COLO668 (cell line): ENCODE measurements around the gene PLCH1.

ENCODE experiments used
- DNase-seq: peaks from one replicate; lab custom pipeline; 2025; ENCODE audit not compliant: unreplicated experiment; lab: John Stamatoyannopoulos, UW

The PLCH1 gene

DNA sequence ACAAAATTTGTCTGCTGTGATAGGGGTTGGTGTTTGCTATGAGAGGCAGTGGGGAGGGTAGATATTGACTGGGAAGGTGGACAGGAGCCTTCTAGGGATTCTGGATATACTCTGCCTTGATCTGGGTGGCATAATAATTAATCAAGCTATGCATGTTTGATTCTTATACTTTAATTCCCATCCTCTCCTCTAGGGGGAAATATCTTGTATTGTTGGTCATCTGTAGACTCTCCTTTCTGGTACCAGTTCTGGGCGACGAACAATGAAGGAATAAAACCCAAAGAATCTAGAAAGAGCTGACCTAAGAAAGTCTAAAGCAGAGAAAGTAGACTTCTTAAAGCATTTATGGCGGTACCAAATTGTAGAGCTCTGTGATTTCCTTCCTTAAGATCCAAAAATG is 253.2 kb downstream of the PLCH1 start:
- DNase-seq, result no peak

DNA sequence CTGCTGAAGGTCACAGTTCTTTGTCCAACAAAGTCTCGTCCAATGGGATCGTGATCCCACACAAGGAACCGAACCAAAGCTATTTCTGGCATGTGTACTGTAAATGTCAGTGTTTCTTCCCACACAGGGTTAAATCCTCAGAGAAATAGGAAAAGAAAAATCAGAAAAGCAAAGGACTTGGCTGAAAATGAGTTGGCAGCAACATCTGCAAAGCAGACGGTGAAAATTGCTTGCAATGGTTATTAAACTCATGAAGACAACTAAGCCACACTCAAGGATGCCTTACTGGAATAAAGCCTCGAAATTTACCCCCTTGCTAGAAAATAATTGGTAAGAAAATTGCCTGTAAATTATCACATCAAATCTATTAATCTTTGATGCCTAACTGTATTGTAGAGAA is 256.2 kb downstream of the PLCH1 start:
- no peak for DNase-seq

DNA sequence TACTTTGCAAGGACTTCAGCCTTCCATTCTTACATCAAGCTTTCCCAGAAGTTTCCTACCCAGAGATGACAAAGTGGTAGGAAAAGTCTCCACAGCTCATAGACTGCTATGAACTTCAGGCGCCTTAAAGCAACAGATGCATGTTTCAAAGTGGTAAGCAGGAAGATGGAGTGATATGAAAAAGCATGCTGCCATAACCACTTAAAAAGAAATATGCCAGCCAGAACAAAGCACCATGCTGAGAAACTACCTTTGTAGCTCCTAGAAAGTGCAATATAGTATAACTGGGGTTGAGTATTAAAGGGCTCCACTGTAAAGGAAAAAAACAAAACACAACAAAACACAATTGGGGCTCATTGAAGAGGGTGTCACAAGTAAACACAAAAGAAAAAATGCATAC is 259.0 kb downstream of the PLCH1 start:
- no peak for DNase-seq

DNA sequence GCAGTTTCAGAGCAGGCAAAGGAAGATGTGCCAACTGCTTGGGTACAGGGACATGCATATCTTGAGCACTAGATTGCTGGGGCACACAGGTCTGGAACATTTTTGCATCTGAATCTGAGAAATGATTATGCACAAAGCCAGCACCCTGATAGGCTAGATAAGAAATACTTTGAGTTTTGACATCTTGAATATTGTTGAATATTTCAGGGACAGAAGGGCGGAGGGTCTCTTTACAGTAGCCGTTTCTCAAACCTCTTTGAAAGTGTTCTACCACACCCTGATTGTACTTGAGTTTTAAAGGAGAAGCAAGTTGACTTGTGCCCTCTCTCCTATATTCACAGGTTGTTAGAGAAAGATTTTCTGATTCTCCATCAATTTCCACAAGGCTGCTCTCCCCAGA is 263.3 kb downstream of the PLCH1 start:
- DNase-seq, result no peak

DNA sequence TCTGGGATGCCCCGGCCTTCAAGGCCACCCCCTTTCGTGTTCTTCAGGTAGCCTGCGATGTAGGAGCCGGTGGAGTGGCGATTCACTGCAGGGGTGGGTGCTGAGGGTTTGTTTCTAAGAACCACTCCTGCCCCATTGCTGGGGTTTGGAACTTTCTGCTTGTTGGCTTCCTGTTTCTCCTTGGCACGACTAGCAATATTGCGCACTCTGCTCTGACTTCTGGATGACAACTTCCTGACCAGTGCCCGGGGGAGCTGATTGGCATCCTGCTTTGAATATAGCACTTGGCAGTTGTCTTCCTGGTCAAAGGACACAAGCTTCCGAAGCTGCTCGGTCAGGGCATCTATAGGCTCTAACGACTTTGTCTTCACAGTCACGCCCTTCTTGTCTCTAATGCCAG is 263.8 kb downstream of the PLCH1 start:
- no peak for DNase-seq

DNA sequence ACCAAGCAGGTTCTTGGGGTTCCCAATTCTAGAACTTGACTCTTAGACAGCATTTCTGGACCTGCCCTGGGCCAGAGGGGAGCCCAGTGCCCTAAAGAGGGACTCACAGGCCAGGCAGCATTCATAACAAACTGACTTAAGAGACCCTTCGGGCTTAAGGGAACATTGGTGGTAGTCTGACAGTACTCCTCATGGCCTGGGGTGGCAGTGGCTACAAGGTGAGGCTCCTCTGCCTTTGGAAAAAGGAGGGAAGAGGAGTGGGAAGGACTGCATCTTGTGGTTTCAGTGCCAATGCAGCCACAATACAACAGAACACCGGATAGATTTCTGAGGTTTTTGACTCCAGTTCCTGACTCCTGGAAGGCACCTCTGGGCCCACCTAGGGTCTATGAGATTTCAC is 279.2 kb downstream of the PLCH1 start:
- DNase-seq, result no peak

DNA sequence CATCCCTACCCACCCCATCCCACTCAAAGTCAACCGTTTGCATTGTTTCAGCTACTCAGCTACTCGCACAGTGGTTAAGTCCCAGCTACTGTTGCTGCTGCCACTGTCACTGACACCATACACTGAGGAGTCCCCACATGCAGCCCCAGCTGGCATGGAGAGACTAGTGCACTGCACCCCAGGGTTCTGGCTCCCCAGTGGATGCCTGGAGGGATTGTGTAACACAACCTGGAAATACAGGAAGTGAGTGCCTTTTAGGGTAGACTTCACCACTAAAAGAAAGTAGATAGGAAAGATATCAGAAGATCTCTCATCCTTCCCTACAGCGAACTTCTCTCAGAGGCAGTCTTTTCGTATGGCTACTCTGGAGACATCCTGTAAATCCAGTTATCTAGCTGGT is 282.2 kb downstream of the PLCH1 start:
- no peak for DNase-seq

DNA sequence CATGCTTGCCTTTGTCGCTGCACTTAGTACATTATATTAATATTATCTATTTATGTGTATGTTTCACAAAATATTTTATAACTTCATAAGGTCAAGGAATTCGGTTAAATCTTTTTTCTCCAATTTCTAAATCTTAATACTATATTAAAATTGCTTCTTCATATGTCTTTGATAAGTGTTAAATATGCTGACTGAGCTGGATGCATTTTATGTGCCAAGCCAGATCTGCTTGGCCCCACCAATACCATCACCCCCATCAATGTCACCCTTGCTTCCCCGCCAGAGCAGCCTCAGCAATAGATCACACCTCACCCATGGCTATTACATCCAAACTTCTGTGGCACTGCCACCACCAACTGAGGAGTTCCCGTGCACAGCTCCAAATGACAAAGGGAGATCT is 287.3 kb downstream of the PLCH1 start:
- DNase-seq, result no peak

DNA sequence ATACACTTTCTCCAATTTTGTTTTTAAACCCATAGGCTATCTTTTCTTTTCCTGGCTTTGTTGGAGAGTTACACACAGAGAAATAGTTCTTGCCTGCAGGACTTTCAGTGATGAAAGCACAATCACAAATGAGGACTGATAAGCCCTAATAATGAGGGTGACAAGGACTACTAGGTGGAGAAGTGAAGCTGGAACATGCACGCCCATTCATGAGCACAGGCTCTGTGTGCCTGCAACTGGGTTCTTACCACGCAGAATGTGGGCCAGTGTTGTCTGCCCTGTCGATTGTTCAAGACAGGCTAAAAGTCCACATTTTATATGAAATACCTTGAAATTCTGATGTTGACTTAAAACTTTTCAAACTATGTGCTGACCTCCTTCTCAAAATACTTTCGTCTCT is 289.1 kb downstream of the PLCH1 start:
- no peak for DNase-seq

DNA sequence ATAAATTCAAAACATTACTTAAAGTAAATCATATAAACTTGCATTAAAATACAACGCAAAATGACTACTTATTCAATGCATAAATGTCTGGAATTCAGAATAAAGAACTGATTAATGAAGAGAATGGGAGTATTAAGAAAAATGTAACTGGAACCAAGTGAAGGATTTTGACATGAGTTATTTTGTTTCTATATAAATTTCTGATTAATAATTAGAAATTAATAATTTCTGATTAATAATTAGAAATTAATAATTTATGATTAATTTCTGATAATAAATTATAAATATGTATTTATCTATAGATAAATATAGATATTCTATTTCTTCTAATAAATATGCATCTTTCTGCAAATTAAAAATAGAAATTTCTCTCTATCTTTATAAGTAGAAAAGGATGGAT is 291.4 kb downstream of the PLCH1 start:
- DNase-seq, result no peak

DNA sequence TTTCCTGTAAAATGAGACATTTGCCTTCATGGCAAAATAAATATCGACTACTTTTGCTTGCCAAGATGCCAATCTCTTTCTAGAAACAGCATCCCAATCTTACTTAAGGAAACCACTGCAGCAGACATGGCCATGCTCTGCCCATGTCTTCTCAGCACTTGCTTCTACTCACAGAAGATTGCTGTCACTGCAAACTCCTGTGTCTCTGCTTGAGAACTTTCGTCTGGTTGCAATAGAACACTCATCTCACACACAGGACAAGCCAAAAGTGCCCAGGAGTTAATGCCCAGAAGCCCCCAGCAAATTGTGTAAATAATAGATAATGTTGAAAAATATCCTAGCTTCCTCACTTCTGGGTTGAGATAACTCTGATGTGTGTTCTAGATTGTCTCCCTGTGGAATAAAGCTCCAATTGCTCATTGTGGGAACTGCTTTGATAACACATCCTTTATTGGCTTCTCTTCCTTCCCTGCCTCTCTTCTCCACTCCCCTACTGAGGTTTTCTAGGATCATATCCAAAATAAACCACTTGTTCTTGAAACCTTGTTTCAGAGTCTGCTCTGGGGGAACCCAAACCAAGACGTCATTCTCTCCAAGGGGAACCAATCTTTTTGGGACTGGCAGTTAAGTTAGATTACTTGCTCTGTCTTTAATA is 295.1 kb downstream of the PLCH1 start:
- DNase-seq, result no peak

DNA sequence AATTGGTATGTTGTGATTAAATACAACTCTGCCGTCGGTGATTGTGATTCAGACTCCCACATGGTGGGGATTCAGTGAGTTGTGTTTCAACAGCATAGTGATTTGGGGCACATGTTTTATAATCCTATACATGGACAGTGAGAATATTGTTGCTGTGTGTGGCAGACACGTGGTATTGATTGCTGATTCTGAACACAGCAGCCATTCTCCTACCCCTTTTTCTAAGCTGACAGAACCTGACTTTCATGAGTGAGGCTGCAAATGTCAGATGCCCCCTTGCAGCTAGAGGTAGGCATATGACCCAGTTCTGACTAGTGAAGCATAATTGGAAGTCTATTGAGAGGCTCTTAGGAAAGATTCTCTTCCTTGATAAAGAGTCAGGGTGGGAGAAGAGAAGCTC is 296.3 kb downstream of the PLCH1 start:
- no peak for DNase-seq

DNA sequence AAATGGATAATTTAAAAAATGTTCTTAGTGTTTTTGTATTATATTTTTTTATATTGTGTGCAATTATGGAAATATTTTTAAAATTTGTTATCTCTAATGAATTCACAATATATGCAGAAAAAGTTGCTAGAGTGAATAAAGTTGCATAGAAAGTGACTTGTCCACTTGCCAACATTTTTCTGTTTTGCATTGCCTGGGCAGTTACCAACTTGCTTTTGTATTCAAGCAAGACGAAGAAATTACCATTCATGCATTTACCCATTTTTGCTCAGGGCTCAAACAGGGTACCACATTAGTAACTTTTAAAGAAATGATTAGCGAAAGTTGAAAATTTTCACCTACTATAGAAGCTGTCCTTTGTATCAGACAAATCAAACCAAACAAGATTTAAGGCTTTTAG is 298.5 kb downstream of the PLCH1 start:
- DNase-seq, result no peak

DNA sequence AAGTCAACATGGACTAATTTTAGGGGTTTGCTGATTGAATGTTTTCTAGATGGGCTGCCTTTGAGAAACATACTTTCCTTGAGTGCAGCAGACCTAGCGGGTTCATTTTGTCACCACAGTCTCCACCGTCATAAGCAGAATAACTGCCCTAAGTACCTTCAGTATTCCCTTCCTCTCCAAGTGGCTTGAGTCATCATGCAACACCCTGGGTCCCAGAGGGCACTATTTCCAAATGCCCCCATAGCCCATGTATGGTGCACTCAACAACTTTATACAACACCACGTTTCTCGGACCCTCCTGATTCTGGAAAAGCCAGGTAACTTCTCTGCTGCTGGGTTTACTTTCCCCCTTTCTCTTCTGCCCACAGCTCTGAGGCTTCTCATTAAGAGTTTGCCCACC is 300.1 kb downstream of the PLCH1 start:
- DNase-seq, result no peak

DNA sequence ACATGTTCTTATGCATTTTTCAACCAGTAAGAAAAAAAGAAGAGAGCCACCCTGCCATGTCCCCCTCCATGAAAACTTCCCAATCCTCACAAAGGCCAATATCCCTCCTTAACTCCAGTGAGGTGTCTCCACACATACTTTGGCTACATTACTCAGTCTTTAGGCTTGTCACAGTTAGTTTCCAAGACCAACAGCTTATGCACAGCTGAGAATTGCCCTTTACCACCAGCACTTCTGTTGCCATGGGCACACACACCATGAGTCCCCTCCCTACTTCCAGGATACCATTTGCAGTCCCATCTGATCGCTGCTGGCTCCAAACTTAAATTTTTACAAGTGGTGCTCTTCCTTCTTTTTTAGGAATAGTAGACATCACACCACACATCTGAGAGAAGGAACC is 301.1 kb downstream of the PLCH1 start:
- no peak for DNase-seq

DNA sequence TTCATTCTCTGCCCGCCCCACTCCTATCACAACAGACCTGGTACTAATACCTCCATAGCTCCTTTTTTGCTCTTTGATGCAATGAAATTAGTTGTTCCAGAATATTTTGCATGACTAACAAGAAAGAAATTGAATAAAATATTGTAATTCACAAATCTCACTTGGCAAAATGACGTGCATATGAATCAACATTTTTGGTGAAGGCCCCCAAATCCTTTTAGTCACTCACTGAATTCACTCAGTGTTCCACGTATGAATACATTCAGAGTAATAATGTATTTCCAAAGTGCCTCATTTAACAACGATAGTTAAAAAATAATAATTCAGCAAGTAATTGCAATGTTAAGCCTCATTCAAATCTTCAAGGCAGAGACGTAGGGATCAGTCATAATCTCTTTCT is 302.8 kb downstream of the PLCH1 start:
- DNase-seq, result no peak

DNA sequence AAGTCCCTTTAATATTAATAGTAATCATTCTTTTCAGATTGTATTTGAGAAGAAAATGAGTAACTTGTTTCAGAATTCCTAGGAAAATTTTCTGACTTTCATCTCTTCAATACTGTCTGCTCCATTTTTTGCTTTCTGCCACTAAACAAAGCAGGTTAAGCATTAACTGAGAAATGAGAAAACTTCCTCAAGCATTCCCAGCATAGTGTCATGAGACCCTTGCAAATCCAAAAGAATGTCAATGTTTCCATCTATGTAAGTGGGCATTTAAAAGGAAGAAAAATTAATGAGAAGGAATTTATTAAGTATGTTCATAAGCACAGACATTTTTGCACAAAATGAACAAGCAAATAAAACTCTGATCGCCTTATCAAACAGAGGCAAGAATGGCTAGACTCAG is 303.4 kb downstream of the PLCH1 start:
- DNase-seq, result no peak

DNA sequence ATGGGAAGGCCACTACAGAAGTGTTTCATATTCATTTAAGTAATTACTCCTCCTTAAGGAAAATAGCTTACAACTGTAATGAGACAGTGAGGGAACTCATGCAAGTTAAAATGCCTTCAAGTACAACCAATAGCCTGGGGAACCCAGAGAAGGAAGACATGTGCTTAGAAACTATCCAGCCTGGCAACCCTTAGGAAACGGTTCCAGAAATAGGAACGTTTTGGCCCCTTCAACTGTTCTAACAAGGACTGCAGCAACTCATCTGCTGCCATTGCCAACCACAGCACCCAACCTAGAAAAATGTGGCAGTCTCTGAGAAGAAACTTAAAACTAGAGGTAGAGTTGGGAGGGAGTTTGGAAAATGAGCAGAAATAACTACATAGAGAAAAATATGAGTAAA is 303.8 kb downstream of the PLCH1 start:
- DNase-seq, result no peak

DNA sequence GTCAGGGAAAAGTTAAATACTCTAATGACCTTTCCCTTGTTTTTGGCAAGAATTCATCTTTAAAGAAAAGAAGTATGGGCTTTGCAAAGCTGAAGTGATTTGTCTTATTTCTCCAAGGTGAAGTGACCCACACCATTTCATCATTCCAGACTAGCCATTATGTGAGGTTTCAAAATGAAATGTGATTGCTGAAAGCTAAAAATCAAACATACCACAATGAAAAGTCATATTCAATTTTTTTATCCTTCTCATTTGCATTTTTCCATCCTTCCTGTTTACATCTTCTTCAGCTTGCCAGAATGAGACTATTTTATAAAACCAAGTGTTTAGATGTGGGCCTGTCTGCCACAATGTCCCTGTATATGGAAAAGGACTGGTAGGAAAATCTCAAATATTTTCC is 309.1 kb downstream of the PLCH1 start:
- no peak for DNase-seq

DNA sequence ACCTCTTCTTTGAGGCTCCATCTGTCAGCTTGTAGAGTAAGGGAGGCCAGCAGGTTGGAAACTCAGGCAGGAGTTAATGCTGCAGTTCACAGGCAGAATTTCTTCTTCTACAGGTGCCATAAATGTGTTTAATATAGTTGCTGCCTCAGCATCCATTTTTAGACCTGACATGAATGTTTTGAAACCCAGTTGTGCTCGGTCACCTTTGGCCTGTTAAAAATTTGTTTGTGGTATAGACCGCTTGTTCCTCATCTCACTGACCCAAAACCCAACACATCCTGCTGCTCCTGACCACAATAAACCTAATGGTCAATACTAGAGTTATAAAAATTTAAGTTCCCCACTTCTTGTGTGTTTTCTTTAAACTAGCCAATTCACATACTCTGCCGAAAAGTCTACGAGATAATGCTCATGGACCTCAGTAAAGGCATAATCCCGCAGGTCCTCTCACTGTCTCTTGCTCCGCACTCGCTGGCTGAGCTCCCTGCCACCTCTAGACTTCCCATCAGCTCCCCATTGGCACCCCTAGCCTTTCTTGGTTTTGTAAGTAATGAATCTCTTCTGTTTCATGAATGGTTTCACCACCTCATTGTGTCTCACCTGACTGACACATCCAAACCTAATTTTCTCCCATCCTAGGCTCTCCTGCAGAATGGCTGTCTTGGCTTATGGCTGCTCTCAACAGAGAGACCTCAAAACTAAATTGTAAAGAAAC is 312.9 kb downstream of the PLCH1 start:
- DNase-seq, result no peak

DNA sequence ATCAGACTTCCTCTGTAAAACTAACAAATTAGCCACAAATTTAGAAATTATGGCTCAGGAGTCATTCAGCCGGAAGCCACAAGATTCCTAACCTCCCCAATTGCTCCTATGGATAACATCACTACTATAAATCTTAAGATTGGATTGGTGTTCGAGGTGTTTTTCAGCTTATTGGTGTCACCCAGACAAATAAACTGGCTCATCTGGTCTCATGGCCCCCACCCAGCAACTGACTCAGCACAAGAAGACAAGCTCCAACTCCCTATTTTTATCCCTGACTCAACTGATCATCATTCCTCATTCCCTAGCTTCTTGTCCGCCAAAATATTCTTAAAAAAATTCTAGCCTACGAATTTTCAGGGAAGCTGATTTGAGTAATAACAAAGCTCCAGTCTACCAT is 316.3 kb downstream of the PLCH1 start:
- DNase-seq, result no peak

DNA sequence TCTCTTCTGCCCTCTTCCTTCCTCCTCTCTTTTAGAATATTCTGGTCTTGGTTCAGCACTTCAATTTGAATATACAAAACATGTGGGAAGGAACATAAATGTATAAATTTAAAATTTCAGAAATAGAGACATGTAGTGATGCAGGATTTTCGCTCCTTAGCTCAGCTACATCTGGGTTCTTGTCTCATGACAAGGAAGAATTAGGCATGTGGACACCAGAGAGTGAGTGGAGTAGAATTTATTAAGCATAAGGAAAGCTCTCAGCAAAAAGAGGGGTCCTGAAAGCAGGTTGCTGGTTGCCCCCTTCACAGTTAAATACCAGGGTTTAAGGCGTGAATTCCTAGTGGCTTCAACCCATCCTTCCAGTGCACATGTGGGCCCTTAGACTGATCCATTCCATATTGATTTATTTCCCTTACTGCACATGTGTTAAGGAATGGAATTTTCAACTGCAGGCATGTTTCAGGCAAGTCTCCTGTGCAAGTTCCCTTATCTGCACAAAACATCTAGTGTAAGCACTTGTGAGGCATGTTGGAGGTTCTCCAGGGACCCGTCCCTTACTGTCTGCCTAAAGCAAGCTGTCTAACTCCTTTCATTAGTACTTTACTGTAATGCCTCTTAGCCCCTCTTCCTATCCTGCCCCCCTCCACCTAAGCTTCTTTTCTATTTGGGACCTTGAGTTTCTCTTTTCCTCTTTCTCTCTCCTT is 318.2 kb downstream of the PLCH1 start:
- DNase-seq, result no peak

DNA sequence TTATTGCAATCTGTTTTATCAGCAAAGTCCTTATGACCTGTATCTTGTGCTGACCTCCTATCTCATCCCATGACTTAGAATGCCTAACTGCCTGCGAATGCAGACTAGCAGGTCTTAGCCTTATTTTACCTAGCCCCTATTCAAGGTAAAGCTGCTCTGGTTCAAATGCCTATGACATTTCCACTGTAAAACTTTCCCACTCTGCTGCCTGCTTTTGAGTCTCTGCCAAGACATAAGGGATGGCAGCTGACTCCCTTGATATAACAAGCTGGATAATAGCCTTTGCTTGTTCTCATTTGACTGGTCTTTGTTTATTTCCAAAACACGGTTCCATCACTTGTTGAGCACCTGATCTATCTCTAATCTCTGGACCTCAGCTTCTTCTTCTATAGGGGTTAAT is 319.5 kb downstream of the PLCH1 start:
- no peak for DNase-seq
